Naive thymus-derived CD8-positive, alpha-beta T cell (primary cell): Measurements from ENCODE around the gene SLC26A11. TPM values are rescaled to one million over a fixed set of nuclear protein-coding genes. Genes with fewer than 3 reads are reported as not detected.
A peak's percentile ranks its signal among the peaks of the same experiment; 100 is the strongest.

Source experiments
- ATAC-seq, 2 donors: fragments of 150-1000 bp; cut with Tn5 transposase in 1 of 2; sonication (Bioruptor Pico), chemical (Tn5 transposase) in 1 of 2; 1 replicate in 1 of 2; 2 replicates in 1 of 2; pipeline ENCODE4 v1.10.0; 2021; ENCODE audit warnings: mild to moderate bottlenecking in 2 of 2, moderate library complexity in 2 of 2
- POLR2A ChIA-PET: fragments of 350-600 bp; sonication (Branson Sonifier 250); formaldehyde crosslinking; loops from one replicate; lab custom pipeline; 2021; ENCODE audit warnings: antibody characterized with exemption; lab: Charles Lee
- DNase-seq, 10 donors: peaks; one replicate each; pipeline versions ENCODE4 v3.0.0 to v3.0.0-alpha.2; 2020 to 2022
- H3K27ac Mint-ChIP-seq, 10 donors: one replicate each; pipeline ENCODE4 v1.8.0; 2020 to 2022; ENCODE audit warnings: mild to moderate bottlenecking in 10 of 10, mixed read lengths in 10 of 10, moderate library complexity in 4 of 10, inconsistent platforms in 1 of 10
- H3K27me3 Mint-ChIP-seq, 5 donors: one replicate each; pipeline ENCODE4 v1.8.0; 2021 to 2022; ENCODE audit warnings: mixed read lengths in 5 of 5
- H3K36me3 Mint-ChIP-seq, 3 donors: one replicate each; pipeline ENCODE4 v1.8.0; 2020 to 2022; ENCODE audit warnings: mixed read lengths in 3 of 3, mild to moderate bottlenecking in 2 of 3, inconsistent platforms in 1 of 3
- H3K4me1 Mint-ChIP-seq, 4 donors: one replicate each; pipeline ENCODE4 v1.8.0; 2021 to 2022; ENCODE audit warnings: mixed read lengths in 4 of 4
- H3K4me3 Mint-ChIP-seq, 10 donors: one replicate each; pipeline ENCODE4 v1.8.0; 2020 to 2022; ENCODE audit warnings: mild to moderate bottlenecking in 10 of 10, mixed read lengths in 10 of 10, moderate library complexity in 6 of 10, inconsistent platforms in 1 of 10
- H3K9me3 Mint-ChIP-seq, 9 donors: one replicate each; pipeline ENCODE4 v1.8.0; 2020 to 2022; ENCODE audit warnings: mixed read lengths in 9 of 9, mild to moderate bottlenecking in 3 of 9, inconsistent platforms in 1 of 9, moderate library complexity in 1 of 9
- polyA plus RNA-seq, 3 donors: library from polyadenylated mRNA; unstranded; fragments of 300-500 nt; fragmentation: Illumina TruSeq; gene quantifications; one replicate each; pipeline ENCODE4 v1.2.3, GENCODE V29; 2021
- total RNA-seq, 8 experiments: library from RNA in 2 of 8; stranded (reverse) in 2 of 8; gene quantifications; one replicate each; pipeline ENCODE4 v1.2.3 and lab custom pipeline; 2021 to 2026

Gene SLC26A11
- total RNA-seq, result 10 to 100 TPM; 93.1 to 96.2 TPM
- polyA plus RNA-seq, result 1 to 10 TPM; 4.8 to 8.4 (median 5.7) TPM
- 9.6 to 120 (median 48.6) reads per million in 6 experiments for total RNA-seq (lab: John Stamatoyannopoulos, UW)

GRCh38 chr17:80220054-80220735, at the start of gene SLC26A11, which contains the start of gene SGSH:
Gene SLC26A11 (plus strand): TSS chr17:80220427. CDS start chr17:80221561, 1,134 bp downstream.
Gene SGSH (minus strand): TSS chr17:80220333. CDS start chr17:80220313, 20 bp downstream.
- H3K4me1 Mint-ChIP-seq, result peaks cover 27 to 64% (median 49%) of the 10 kb centered on the region in 4 donors
- H3K4me3 Mint-ChIP-seq, result peak within 1 kb of the TSS; percentile 91 to 97 (median 94)
- H3K9me3 Mint-ChIP-seq, result no peaks in the 10 kb centered on the region
- H3K27me3 Mint-ChIP-seq, result no peaks in the 10 kb centered on the region
- H3K27ac Mint-ChIP-seq, result peak within 1 kb of the TSS; percentile 94 to 98 (median 97)
- POLR2A ChIA-PET, result interaction anchor here (0.8 to 4.0 kb wide), 7 partner anchors 17 to 719 kb away, joined by 3 to 21 read pairs (median 4); partner anchors contain the start of gene GAA
- H3K36me3 Mint-ChIP-seq, result peaks cover 0 to 26% (median 2%) of the 10 kb centered on the region in 3 donors
- DNase-seq, result peak in 9 of 10 donors; percentile 17 to 76 (median 47)
- peak; percentile 53 to 54 for ATAC-seq

DNA sequence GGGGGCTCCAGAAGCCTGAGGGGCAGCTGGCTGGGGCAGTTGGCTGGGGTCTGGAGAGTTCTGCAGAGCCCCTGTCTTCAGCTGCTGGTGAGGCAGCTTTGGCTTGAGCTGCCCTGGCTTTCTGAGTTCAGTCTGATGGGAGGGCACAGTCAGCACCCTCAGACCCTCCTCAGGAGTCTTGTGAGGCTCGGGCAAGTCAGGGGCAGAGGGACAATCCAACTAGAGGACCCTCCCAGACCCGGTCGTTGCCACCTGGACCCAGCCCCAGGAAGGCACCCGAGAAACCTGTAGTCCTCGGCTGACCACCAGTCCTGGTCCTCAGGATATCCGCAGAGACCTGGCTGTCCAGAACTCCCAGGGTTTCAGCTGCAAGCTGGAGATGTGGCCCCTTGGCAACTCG, 48.5 kb upstream of the SLC26A11 start:
- Mint-ChIP-seq H3K4me3 (no peak overlapping the region), H3K36me3 (no peaks in the 10 kb centered on the region), H3K27me3 (peaks cover 0 to 6% (median 3%) of the 10 kb centered on the region in 5 donors), H3K4me1 (peaks cover 0 to 6% (median under 1%) of the 10 kb centered on the region in 4 donors), H3K9me3 (no peaks in the 10 kb centered on the region), H3K27ac (no peak overlapping the region)
- no peak for ATAC-seq
- no peak for DNase-seq
- POLR2A ChIA-PET, result no interaction called here

DNA sequence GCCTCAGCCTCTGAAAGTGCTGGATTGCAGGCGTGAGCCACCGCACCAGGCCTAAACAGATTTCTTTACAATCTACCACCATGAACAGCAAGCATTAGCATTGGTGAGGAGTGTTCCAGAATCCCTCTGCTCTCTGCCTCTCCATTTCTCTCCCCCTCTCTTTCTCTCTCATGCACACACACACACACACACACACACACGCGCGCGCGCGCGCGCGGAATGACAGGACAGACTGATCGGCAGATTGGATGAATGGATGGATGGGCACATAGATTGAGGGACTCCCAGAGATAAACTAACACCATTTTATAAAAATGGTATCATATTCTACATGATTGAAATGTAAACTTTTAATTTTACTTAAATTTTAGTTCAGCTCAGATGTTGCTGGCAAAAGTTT, 47.1 kb upstream of the SLC26A11 start:
- no peak for ATAC-seq
- no peak overlapping the region for H3K4me3 Mint-ChIP-seq
- H3K9me3 Mint-ChIP-seq, result no peaks in the 10 kb centered on the region
- H3K36me3 Mint-ChIP-seq, result no peaks in the 10 kb centered on the region
- no peak for DNase-seq
- no peak overlapping the region for H3K27ac Mint-ChIP-seq
- POLR2A ChIA-PET, result no interaction called here
- H3K27me3 Mint-ChIP-seq, result peaks cover 0 to 6% (median 1%) of the 10 kb centered on the region in 5 donors
- H3K4me1 Mint-ChIP-seq, result peaks cover 0 to 6% (median under 1%) of the 10 kb centered on the region in 4 donors

- Mint-ChIP-seq H3K27ac (no peak overlapping the region), H3K4me1 (peaks cover 0 to 6% (median under 1%) of the 10 kb centered on the region in 4 donors), H3K4me3 (no peak overlapping the region), H3K9me3 (no peaks in the 10 kb centered on the region), H3K36me3 (no peaks in the 10 kb centered on the region), H3K27me3 (peaks cover 0 to 3% (median 1%) of the 10 kb centered on the region in 5 donors)
- POLR2A ChIA-PET, result no interaction called here
- ATAC-seq (no peak), DNase-seq (no peak)
These were observed 46.3 kb upstream of the SLC26A11 start for GRCh38 chr17:80173916-80174315.

GRCh38 chr17:80176757-80177156, 43.5 kb upstream of the SLC26A11 start:
- POLR2A ChIA-PET, result no interaction called here
- no peaks in the 10 kb centered on the region for H3K36me3 Mint-ChIP-seq

GRCh38 chr17:80177986-80178595, 42.1 kb upstream of the SLC26A11 start:
- H3K4me3 Mint-ChIP-seq, result no peak overlapping the region
- peaks cover 0 to 8% (median 1%) of the 10 kb centered on the region in 5 donors for H3K27me3 Mint-ChIP-seq
- H3K4me1 Mint-ChIP-seq, result no peaks in the 10 kb centered on the region
- POLR2A ChIA-PET, result no interaction called here
- ATAC-seq (no peak), DNase-seq (no peak)
- H3K27ac Mint-ChIP-seq, result no peak overlapping the region
- H3K36me3 Mint-ChIP-seq, result no peaks in the 10 kb centered on the region
- H3K9me3 Mint-ChIP-seq, result no peaks in the 10 kb centered on the region

More at GRCh38 chr17:80176757-80177156, 43.5 kb upstream of the SLC26A11 start:
- Mint-ChIP-seq H3K4me3 (no peak overlapping the region), H3K27me3 (peaks cover 0 to 8% (median 1%) of the 10 kb centered on the region in 5 donors), H3K9me3 (no peaks in the 10 kb centered on the region), H3K4me1 (no peaks in the 10 kb centered on the region), H3K27ac (no peak overlapping the region)
- ATAC-seq (no peak), DNase-seq (no peak)

DNA sequence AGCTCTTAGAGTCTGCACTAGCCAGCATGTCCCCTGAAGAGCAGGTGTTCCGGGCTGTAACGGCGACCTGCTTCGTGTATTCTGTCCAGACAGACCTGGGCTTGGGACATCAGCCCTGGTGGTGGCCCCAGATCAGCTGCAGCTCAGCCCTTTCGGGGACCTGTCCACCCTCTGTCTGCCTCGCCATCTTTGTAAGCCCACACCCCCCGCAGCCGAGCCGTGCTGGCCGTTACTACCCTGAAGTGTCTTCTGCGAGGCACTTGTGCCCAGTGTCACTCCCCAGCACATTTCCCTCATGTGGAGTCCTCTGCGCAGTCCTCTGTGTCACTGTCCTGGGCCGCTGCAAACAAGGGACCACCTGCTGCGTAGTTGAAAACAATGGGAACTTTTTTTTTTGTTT, 40.0 kb upstream of the SLC26A11 start:
- Mint-ChIP-seq H3K27me3 (peaks cover 0 to 8% (median 0%) of the 10 kb centered on the region in 5 donors), H3K4me1 (no peaks in the 10 kb centered on the region), H3K36me3 (no peaks in the 10 kb centered on the region), H3K4me3 (no peak overlapping the region), H3K9me3 (no peaks in the 10 kb centered on the region), H3K27ac (no peak overlapping the region)
- ATAC-seq (no peak), DNase-seq (no peak)
- POLR2A ChIA-PET, result interaction anchor here (0.5 kb wide), 1 partner anchor 119 kb away, joined by 3 read pairs; no protein-coding TSS in a partner anchor

DNA sequence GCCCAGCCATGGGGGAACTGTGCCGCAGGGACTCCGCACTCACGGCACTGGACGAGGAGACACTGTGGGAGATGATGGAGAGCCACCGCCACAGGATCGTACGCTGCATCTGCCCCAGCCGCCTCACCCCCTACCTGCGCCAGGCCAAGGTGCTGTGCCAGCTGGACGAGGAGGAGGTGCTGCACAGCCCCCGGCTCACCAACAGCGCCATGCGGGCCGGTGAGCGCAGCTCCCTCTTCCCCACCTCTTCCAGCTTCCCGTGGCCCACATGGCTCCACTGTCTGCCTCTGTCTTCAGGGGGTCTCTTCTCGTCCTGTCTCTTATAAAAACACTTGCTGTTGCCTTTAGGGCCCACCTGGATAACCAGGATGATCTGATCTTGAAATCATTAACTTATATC, 38.8 kb upstream of the SLC26A11 start:
- H3K4me1 Mint-ChIP-seq, result no peaks in the 10 kb centered on the region
- DNase-seq (peak in 1 of 10 donors; percentile 40), ATAC-seq (no peak)
- no peaks in the 10 kb centered on the region for H3K36me3 Mint-ChIP-seq
- no peak overlapping the region for H3K4me3 Mint-ChIP-seq
- peaks cover 0 to 8% (median 0%) of the 10 kb centered on the region in 5 donors for H3K27me3 Mint-ChIP-seq
- H3K9me3 Mint-ChIP-seq, result no peaks in the 10 kb centered on the region
- POLR2A ChIA-PET, result no interaction called here
- H3K27ac Mint-ChIP-seq, result no peak overlapping the region

DNA sequence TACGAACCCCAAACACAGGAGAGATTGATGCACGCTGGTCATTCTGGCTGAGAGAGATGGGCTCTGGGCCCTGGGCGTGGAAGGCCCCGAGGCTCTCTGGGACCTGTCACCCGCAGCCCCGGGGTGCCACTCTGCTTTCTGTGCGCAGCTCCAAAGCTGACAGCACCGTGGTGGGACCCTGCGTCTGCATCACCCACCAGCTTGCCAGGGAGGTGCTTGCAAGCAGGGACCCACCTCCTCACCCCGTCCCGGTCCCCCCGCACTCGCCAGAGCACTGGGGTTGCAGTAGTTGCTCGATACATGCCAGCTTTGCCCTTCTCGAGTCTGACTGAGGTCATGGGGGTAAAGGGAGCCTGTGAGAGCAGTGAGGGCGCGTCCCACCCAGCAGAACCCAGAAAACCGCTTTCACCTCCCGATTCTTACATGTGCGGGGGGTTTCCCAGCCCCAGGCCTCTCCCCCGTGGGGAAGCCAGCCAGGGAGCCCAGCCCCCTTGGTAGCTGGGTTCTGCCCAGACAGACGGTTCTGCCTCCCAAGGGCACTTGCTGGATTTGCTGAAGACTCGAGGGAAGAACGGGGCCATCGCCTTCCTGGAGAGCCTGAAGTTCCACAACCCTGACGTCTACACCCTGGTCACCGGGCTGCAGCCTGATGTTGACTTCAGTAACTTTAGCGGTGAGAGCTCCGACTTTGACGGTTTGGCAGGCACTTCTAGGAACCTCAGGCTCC, 37.9 kb upstream of the SLC26A11 start:
- Mint-ChIP-seq H3K4me3 (no peak overlapping the region), H3K9me3 (no peaks in the 10 kb centered on the region), H3K36me3 (no peaks in the 10 kb centered on the region), H3K27me3 (peaks cover 0 to 9% (median 0%) of the 10 kb centered on the region in 5 donors), H3K27ac (no peak overlapping the region), H3K4me1 (no peaks in the 10 kb centered on the region)
- ATAC-seq (no peak), DNase-seq (no peak)
- POLR2A ChIA-PET, result no interaction called here

GRCh38 chr17:80182845-80183223, 37.4 kb upstream of the SLC26A11 start:
- H3K4me1 Mint-ChIP-seq, result no peaks in the 10 kb centered on the region
- POLR2A ChIA-PET, result no interaction called here
- no peak overlapping the region for H3K27ac Mint-ChIP-seq
- peaks cover 0 to 10% (median 0%) of the 10 kb centered on the region in 5 donors for H3K27me3 Mint-ChIP-seq
- H3K9me3 Mint-ChIP-seq, result no peaks in the 10 kb centered on the region
- ATAC-seq (no peak), DNase-seq (no peak)
- no peaks in the 10 kb centered on the region for H3K36me3 Mint-ChIP-seq
- H3K4me3 Mint-ChIP-seq, result no peak overlapping the region

DNA sequence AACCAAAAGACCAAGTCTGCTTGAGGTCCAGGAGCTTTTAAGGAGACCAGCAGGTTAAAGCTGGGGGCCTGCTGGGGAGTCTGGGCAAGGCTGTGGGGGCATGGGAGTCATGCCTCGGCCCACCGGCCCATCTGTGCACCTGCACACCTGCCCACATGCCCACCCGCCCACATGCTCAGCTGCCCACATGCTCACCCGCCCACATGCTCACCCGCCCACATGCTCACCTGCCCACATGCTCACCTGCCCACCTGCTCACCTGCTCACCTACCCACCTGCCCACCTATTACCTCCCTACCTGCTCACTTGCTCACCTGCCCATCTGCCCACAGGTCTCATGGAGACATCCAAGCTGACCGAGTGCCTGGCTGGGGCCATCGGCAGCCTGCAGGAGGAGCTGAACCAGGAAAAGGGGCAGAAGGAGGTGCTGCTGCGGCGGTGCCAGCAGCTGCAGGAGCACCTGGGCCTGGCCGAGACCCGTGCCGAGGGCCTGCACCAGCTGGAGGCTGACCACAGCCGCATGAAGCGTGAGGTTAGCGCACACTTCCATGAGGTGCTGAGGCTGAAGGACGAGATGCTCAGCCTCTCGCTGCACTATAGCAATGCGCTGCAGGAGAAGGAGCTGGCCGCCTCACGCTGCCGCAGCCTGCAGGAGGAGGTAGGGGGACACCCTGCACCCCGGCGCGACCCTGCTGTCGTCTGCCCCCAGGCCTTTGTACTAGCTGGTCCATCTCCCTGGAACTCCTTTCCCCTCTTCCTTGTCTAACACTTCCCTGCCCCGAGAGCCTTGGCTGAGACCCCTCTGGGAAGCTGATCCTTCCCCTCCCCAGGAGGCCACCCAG, 36.4 kb upstream of the SLC26A11 start:
- DNase-seq (no peak), ATAC-seq (no peak)
- Mint-ChIP-seq H3K27me3 (peaks cover 0 to 10% (median 0%) of the 10 kb centered on the region in 5 donors), H3K4me3 (no peak overlapping the region), H3K27ac (peak overlapping the region in 1 of 10 donors; percentile 46), H3K9me3 (no peaks in the 10 kb centered on the region), H3K36me3 (no peaks in the 10 kb centered on the region), H3K4me1 (no peaks in the 10 kb centered on the region)
- POLR2A ChIA-PET, result no interaction called here

- no peaks in the 10 kb centered on the region for H3K4me1 Mint-ChIP-seq
- peak overlapping the region in 1 of 10 donors; percentile 46 for H3K27ac Mint-ChIP-seq
- ATAC-seq (no peak), DNase-seq (no peak)
- no peaks in the 10 kb centered on the region for H3K36me3 Mint-ChIP-seq
- no peaks in the 10 kb centered on the region for H3K9me3 Mint-ChIP-seq
- peaks cover 0 to 10% (median 0%) of the 10 kb centered on the region in 5 donors for H3K27me3 Mint-ChIP-seq
- no peak overlapping the region for H3K4me3 Mint-ChIP-seq
- POLR2A ChIA-PET, result no interaction called here
These were observed 35.9 kb upstream of the SLC26A11 start for GRCh38 chr17:80184423-80184714.
